A549 (cell line): ENCODE measurements around the gene OR5H6. TPM values are rescaled to one million over a fixed set of nuclear protein-coding genes. Genes with fewer than 3 reads are reported as not detected.

ENCODE experiments used
- ATAC-seq, 2 experiments: fragments of 200-7000 bp in 1 of 2; fragments of >200 bp in 1 of 2; cut with Nextera tagmentation in 1 of 2; cut with Tn5 transposase in 1 of 2; 3 replicates each; pipeline versions ENCODE4 v1.8.0 to v1.9.1; 2018 to 2020; ENCODE audit warnings: mild to moderate bottlenecking in 1 of 2, moderate library complexity in 1 of 2
- CTCF ChIA-PET: fragments of 300-600 bp; sonication (Branson Sonifier 250); formaldehyde crosslinking; extraction: SDS; loops from one replicate; lab custom pipeline; 2021; ENCODE audit warnings: antibody characterized with exemption, inconsistent platforms; lab: Yijun Ruan, JAX
- POLR2A ChIA-PET: fragments of 350-600 bp; formaldehyde crosslinking; extraction: SDS; loops from one replicate; lab custom pipeline; 2021; ENCODE audit warnings: antibody characterized with exemption, inconsistent platforms; lab: Yijun Ruan, JAX
- DNase-seq, 2 experiments: peaks; one replicate each; pipeline versions ENCODE4 v3.0.0 to v3.0.0-alpha.2; 2011 to 2016; ENCODE audit warnings: low read depth in 1 of 2, low spot score in 1 of 2
- FAIRE-seq: peaks from 2 replicates; lab custom pipeline; 2011; peaks lifted over from hg19 to GRCh38; lab: Jason Lieb, UNC
- H3K27ac ChIP-seq, 2 experiments: fragments of >200 bp; sonication (Bioruptor Twin); formaldehyde crosslinking; 3 replicates each; pipeline ENCODE4 v1.5.1; 2016 to 2017
- H3K4me1 ChIP-seq: fragments of >200 bp; sonication (Bioruptor Twin); formaldehyde crosslinking; 3 replicates; pipeline ENCODE4 v1.6.1; 2016
- H3K4me2 ChIP-seq: fragments of >200 bp; sonication (Bioruptor Twin); formaldehyde crosslinking; 3 replicates; pipeline ENCODE4 v1.6.1; 2016
- H3K4me3 ChIP-seq: fragments of >200 bp; sonication (Bioruptor Twin); formaldehyde crosslinking; 3 replicates; pipeline ENCODE4 v1.5.1; 2016
- H3K9me3 ChIP-seq: fragments of >200 bp; sonication (Bioruptor Twin); formaldehyde crosslinking; 3 replicates; pipeline ENCODE4 v1.6.1; 2016
- BHLHE40 ChIP-seq: IDR thresholded peaks from 2 replicates; pipeline ENCODE4 v1.6.1; 2012; ENCODE audit warnings: low read depth, low read length, inconsistent platforms
- CBX8 ChIP-seq: fragments of 200-600 bp; sonication (generic); IDR thresholded peaks from 2 replicates; pipeline ENCODE4 v1.6.1; 2016
- CHD2 ChIP-seq: fragments of 150-350 bp; IDR thresholded peaks from 2 replicates; pipeline ENCODE4 v1.6.1; 2014; ENCODE audit warnings: low read length; ENCODE audit not compliant: partially characterized antibody
- CTCF ChIP-seq: fragments of >200 bp; sonication (Bioruptor Twin); formaldehyde crosslinking; IDR thresholded peaks from 3 replicates; pipeline ENCODE4 v1.5.1; 2016
- E2F6 ChIP-seq: IDR thresholded peaks from 2 replicates; pipeline ENCODE4 v1.6.1; 2012; ENCODE audit warnings: low read depth, borderline replicate concordance
- EHF ChIP-seq: fragments of 250-450 bp; sonication (Bioruptor Pico); IDR thresholded peaks from 2 replicates; pipeline ENCODE4 v1.5.0; 2020; ENCODE audit warnings: mild to moderate bottlenecking
- FOSB ChIP-seq: fragments of 250-450 bp; sonication (Bioruptor Pico); IDR thresholded peaks from 2 replicates; pipeline ENCODE4 v1.5.0; 2020; ENCODE audit warnings: mild to moderate bottlenecking, moderate library complexity
- HDAC2 ChIP-seq: fragments of 200-600 bp; sonication (generic); IDR thresholded peaks from 2 replicates; pipeline ENCODE4 v1.6.1; 2016
- HMGXB4 ChIP-seq: fragments of 250-450 bp; sonication (Bioruptor Pico); IDR thresholded peaks from 2 replicates; pipeline ENCODE4 v1.5.0; 2021; ENCODE audit warnings: mild to moderate bottlenecking, moderate library complexity, borderline replicate concordance
- HOXA7 ChIP-seq: fragments of 250-450 bp; sonication (Bioruptor Pico); IDR thresholded peaks from 2 replicates; pipeline ENCODE4 v1.5.0; 2020; ENCODE audit warnings: mild to moderate bottlenecking, moderate library complexity
- HOXB13 ChIP-seq: fragments of 250-450 bp; sonication (Bioruptor Pico); IDR thresholded peaks from 2 replicates; pipeline ENCODE4 v1.5.0; 2020; ENCODE audit warnings: low read depth, mild to moderate bottlenecking, moderate library complexity
- HOXB5 ChIP-seq: fragments of 250-450 bp; sonication (Bioruptor Pico); IDR thresholded peaks from 2 replicates; pipeline ENCODE4 v1.5.0; 2020; ENCODE audit warnings: mild to moderate bottlenecking, moderate library complexity
- JUN ChIP-seq, 2 experiments: fragments of >200 bp; sonication (Bioruptor Twin); formaldehyde crosslinking; IDR thresholded peaks; 2 replicates in 1 of 2; 3 replicates in 1 of 2; pipeline ENCODE4 v1.6.1; 2016 to 2017
- JUNB ChIP-seq: fragments of >200 bp; sonication (Bioruptor Twin); formaldehyde crosslinking; IDR thresholded peaks from 2 replicates; pipeline ENCODE4 v1.6.1; 2016
- KDM1A ChIP-seq: fragments of 200-600 bp; sonication (generic); IDR thresholded peaks from 2 replicates; pipeline ENCODE4 v1.6.1; 2016; ENCODE audit warnings: low read depth, mild to moderate bottlenecking
- MAX ChIP-seq: IDR thresholded peaks from 2 replicates; pipeline ENCODE4 v1.6.1; 2012
- NPAS2 ChIP-seq: fragments of 250-450 bp; sonication (Bioruptor Pico); IDR thresholded peaks from 2 replicates; pipeline ENCODE4 v1.8.0; 2022; ENCODE audit warnings: mild to moderate bottlenecking, moderate library complexity, borderline replicate concordance
- NR3C1 ChIP-seq: fragments of >200 bp; sonication (Bioruptor Twin); formaldehyde crosslinking; IDR thresholded peaks from 3 replicates; pipeline ENCODE4 v1.6.1; 2017
- PBX3 ChIP-seq: IDR thresholded peaks from 2 replicates; pipeline ENCODE4 v1.6.1; 2012
- POLR2AphosphoS2 ChIP-seq: conservative IDR thresholded peaks from 2 replicates; pipeline ENCODE4 v1.6.1; 2012; ENCODE audit warnings: low read length, improper control_type of control experiment, inconsistent platforms
- RAD21 ChIP-seq, 2 experiments: fragments of >200 bp in 1 of 2; sonication (Bioruptor Twin) in 1 of 2; formaldehyde crosslinking in 1 of 2; IDR thresholded peaks in 1 of 2; conservative IDR thresholded peaks in 1 of 2; 2 replicates in 1 of 2; 3 replicates in 1 of 2; pipeline ENCODE4 v1.6.1; 2012 to 2018; ENCODE audit warnings: inconsistent platforms in 1 of 2
- RARB ChIP-seq: fragments of 250-450 bp; sonication (Bioruptor Pico); IDR thresholded peaks from 2 replicates; pipeline ENCODE4 v1.8.0; 2021; ENCODE audit warnings: mild to moderate bottlenecking, moderate library complexity
- RCOR1 ChIP-seq: fragments of 150-350 bp; IDR thresholded peaks from 2 replicates; pipeline ENCODE4 v1.6.1; 2014; ENCODE audit warnings: antibody characterized with exemption, low read length, low read depth
- TFCP2L1 ChIP-seq: fragments of 250-450 bp; sonication (Bioruptor Pico); IDR thresholded peaks from 2 replicates; pipeline ENCODE4 v1.5.0; 2021; ENCODE audit warnings: mild to moderate bottlenecking
- TP53 ChIP-seq: fragments of 250-450 bp; sonication (Bioruptor Pico); IDR thresholded peaks from 2 replicates; pipeline ENCODE4 v1.5.0; 2021; ENCODE audit warnings: mild to moderate bottlenecking, moderate library complexity
- ZSCAN20 ChIP-seq: fragments of 250-450 bp; sonication (Bioruptor Pico); IDR thresholded peaks from 2 replicates; pipeline ENCODE4 v1.8.0; 2022; ENCODE audit warnings: mild to moderate bottlenecking, moderate library complexity
- whole genome bisulfite sequencing: methylation state at CpG from one replicate; pipeline ENCODE4 v1.1.6; 2017; ENCODE audit errors: missing lambda C conversion rate; 5-methylcytosine and 5-hydroxymethylcytosine counted together
- polyA plus RNA-seq, 4 experiments: library from polyadenylated mRNA; depleted of rRNA in 3 of 4; stranded (reverse); fragments of >200 nt; fragmentation: RNase III in 1 of 4; extraction: RNeasy Plus Mini Kit Qiagen cat#74134 plus additional on column Dnase treatment in 1 of 4; gene quantifications; 2 replicates in 3 of 4; 3 replicates in 1 of 4; pipeline ENCODE4 v1.2.3, GENCODE V29; 2011 to 2017

OR5H6 gene
- polyA plus RNA-seq, 2 of the 4 experiments (the other 2 are of a cell fraction): not detected

- H3K9me3 ChIP-seq: no peaks in the 10 kb centered on the region
- no peak for ATAC-seq
- H3K4me3 ChIP-seq: no peak overlapping the region
- POLR2A ChIA-PET: no interaction called here
- no peak overlapping the region for H3K4me2 ChIP-seq
- no peak for TF ChIP-seq MAX
- no peak for TF ChIP-seq HOXA7 (CRISPR knock-in tag)
- no peak for TF ChIP-seq HOXB5
- no peaks in the 10 kb centered on the region for H3K4me1 ChIP-seq
- DNase-seq: no peak
- CTCF ChIA-PET: no interaction called here
- 2% methylated on average over 6 of the region's 6 CpGs for WGBS
- no peak for FAIRE-seq
- no peak overlapping the region for H3K27ac ChIP-seq
These were observed 40.0 kb upstream of the OR5H6 start for GRCh38 chr3:98223907-98224672.

GRCh38 chr3:98232489-98232888 is 31.6 kb upstream of the OR5H6 start:
- Histone ChIP-seq H3K4me1 (no peaks in the 10 kb centered on the region), H3K9me3 (no peaks in the 10 kb centered on the region)
- no peak for TF ChIP-seq JUNB
- TF ChIP-seq PBX3: no peak
- TF ChIP-seq RCOR1: no peak
- no peak for TF ChIP-seq POLR2AphosphoS2
- TF ChIP-seq TFCP2L1: no peak
- no peak for TF ChIP-seq EHF (CRISPR knock-in tag)
- TF ChIP-seq HMGXB4 (CRISPR knock-in tag): no peak
- TF ChIP-seq NR3C1: no peak
- no peak for TF ChIP-seq HDAC2
- TF ChIP-seq CBX8: no peak
- no peak for TF ChIP-seq E2F6
- TF ChIP-seq HOXB13 (CRISPR knock-in tag): no peak
- TF ChIP-seq BHLHE40: no peak
- no peak for TF ChIP-seq RARB (CRISPR knock-in tag)
- TF ChIP-seq HOXA7 (CRISPR knock-in tag): no peak
- TF ChIP-seq JUN (IDR thresholded peaks at IDR 0.05): no peak
- TF ChIP-seq, all 56 proteins: peak for 0
- CTCF ChIA-PET: no interaction called here
- Histone ChIP-seq H3K4me2 (no peak overlapping the region), H3K4me3 (no peak overlapping the region), H3K27ac (no peak overlapping the region)
- POLR2A ChIA-PET: no interaction called here
- 24% methylated on average over 2 of the region's 2 CpGs for whole genome bisulfite sequencing
- no peak for DNase-seq
- no peak for FAIRE-seq
- no peak for ATAC-seq

GRCh38 chr3:98233468-98233867 is 30.6 kb upstream of the OR5H6 start:
- FAIRE-seq (no peak), ATAC-seq (no peak), DNase-seq (no peak)
- Histone ChIP-seq H3K4me3 (no peak overlapping the region), H3K4me1 (no peaks in the 10 kb centered on the region), H3K27ac (no peak overlapping the region), H3K4me2 (no peak overlapping the region), H3K9me3 (no peaks in the 10 kb centered on the region)
- 0% methylated on average over 5 of the region's 5 CpGs for WGBS
- ChIA-PET CTCF (no interaction called here), POLR2A (no interaction called here)
- TF ChIP-seq CHD2 (no peak), FOSB (CRISPR knock-in tag) (no peak), TP53 (no peak), CTCF (no peak), ZSCAN20 (CRISPR knock-in tag) (no peak), KDM1A (no peak), HMGXB4 (CRISPR knock-in tag) (no peak), NPAS2 (no peak), PBX3 (no peak), JUNB (no peak), BHLHE40 (no peak), HOXB5 (no peak), RAD21 (conservative IDR thresholded peaks at IDR 0.05 in 1 of 2, IDR thresholded peaks at IDR 0.05 in 1 of 2) (no peak)
